Gastroesophageal sphincter (tissue), 3 donors: ENCODE measurements around the gene EPHB2.

ENCODE experiments used
- POLR2A ChIP-seq, 2 donors: fragments of 450-650 bp; IDR thresholded peaks; one replicate each; pipeline ENCODE4 v1.6.1; 2017; ENCODE audit warnings: antibody characterized with exemption in 2 of 2, mild to moderate bottlenecking in 2 of 2, moderate library complexity in 1 of 2
- POLR2AphosphoS5 ChIP-seq: sonication (generic); formaldehyde crosslinking; IDR thresholded peaks from one replicate; pipeline ENCODE4 v1.6.1; 2017; ENCODE audit warnings: antibody characterized with exemption
- TF ChIP-seq, protein P1 (sequence below), 4 experiments: fragments of 200-600 bp in 2 of 4; fragments of 450-650 bp in 2 of 4; sonication (generic) in 1 of 4; IDR thresholded peaks; one replicate each; pipeline ENCODE4 v1.5.1; 2017 to 2019; ENCODE audit warnings: antibody characterized with exemption in 4 of 4, mild to moderate bottlenecking in 2 of 4, moderate library complexity in 2 of 4

DNA sequence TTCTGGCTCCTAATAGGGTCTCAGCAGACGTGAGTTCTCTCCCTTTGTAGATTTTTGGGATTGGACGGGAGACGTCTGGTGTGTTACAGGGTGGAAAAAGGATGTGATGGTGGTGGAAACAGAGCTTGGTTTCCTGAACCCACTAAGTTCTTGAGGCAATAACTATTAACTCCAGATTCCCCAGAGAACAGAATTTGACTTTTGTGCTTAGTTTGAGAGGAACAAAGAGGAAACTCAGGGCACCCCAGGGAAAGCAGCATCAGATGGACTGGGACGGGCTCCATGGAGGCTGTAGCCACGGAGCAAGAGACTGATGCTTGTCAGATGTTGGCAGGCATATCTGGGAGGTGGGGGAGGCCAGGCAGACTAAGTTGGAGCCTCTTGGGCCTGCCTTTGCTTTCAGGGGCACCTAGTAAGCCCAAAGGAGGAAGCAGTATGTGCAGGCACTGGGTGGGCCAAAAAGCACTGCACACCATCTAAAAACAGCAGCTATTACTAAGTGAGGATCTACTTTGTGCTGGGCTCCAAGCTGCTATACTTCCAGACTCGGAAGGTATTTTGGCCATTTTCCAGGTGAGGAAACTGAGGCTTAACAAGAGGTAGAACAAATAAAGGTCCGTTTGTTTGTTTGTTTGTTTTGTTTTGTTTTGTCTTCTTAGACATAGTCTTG lies 66.9 kb downstream of the EPHB2 start:
- TF ChIP-seq, protein P1, sequence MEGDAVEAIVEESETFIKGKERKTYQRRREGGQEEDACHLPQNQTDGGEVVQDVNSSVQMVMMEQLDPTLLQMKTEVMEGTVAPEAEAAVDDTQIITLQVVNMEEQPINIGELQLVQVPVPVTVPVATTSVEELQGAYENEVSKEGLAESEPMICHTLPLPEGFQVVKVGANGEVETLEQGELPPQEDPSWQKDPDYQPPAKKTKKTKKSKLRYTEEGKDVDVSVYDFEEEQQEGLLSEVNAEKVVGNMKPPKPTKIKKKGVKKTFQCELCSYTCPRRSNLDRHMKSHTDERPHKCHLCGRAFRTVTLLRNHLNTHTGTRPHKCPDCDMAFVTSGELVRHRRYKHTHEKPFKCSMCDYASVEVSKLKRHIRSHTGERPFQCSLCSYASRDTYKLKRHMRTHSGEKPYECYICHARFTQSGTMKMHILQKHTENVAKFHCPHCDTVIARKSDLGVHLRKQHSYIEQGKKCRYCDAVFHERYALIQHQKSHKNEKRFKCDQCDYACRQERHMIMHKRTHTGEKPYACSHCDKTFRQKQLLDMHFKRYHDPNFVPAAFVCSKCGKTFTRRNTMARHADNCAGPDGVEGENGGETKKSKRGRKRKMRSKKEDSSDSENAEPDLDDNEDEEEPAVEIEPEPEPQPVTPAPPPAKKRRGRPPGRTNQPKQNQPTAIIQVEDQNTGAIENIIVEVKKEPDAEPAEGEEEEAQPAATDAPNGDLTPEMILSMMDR (IDR thresholded peaks at IDR 0.05), result no peak
- no peak for TF ChIP-seq POLR2A (IDR thresholded peaks at IDR 0.05)
- no peak for TF ChIP-seq POLR2AphosphoS5
